IPS-15b (cell line): Measurements from ENCODE around the gene LRPAP1.

Experiments
- H3K27me3 ChIP-seq: one replicate; pipeline ENCODE4 v1.6.1; 2013; ENCODE audit warnings: low read length; ENCODE audit not compliant: control insufficient read depth, insufficient read depth
- H3K36me3 ChIP-seq: one replicate; pipeline ENCODE4 v1.6.1; 2013; ENCODE audit warnings: low read length; ENCODE audit not compliant: control insufficient read depth, insufficient read depth
- H3K4me1 ChIP-seq: one replicate; pipeline ENCODE4 v1.6.1; 2013; ENCODE audit warnings: mild to moderate bottlenecking, low read length; ENCODE audit not compliant: control insufficient read depth, insufficient read depth
- H3K4me3 ChIP-seq: one replicate; pipeline ENCODE4 v1.5.1; 2013; ENCODE audit warnings: low read depth, low read length
- H3K9ac ChIP-seq: one replicate; pipeline ENCODE4 v1.6.1; 2013; ENCODE audit warnings: low read depth, mild to moderate bottlenecking, low read length
- H3K9me3 ChIP-seq: one replicate; pipeline ENCODE4 v1.6.1; 2013; ENCODE audit warnings: mild to moderate bottlenecking, low read length; ENCODE audit not compliant: control insufficient read depth, insufficient read depth

Gene LRPAP1

GRCh38 chr4:3476341-3476747, 55.9 kb downstream of the LRPAP1 start:
- H3K4me3 ChIP-seq = no peak overlapping the region
- H3K9ac ChIP-seq = no peak overlapping the region
- no peaks in the 10 kb centered on the region for H3K36me3 ChIP-seq
- peaks cover 4% of the 10 kb centered on the region for H3K4me1 ChIP-seq
- H3K9me3 ChIP-seq = no peaks in the 10 kb centered on the region
- peaks cover 6% of the 10 kb centered on the region for H3K27me3 ChIP-seq

- no peaks in the 10 kb centered on the region for H3K9me3 ChIP-seq
- H3K9ac ChIP-seq = no peak overlapping the region
- no peaks in the 10 kb centered on the region for H3K36me3 ChIP-seq
- H3K27me3 ChIP-seq = peaks cover 7% of the 10 kb centered on the region
- no peak overlapping the region for H3K4me3 ChIP-seq
- H3K4me1 ChIP-seq = peaks cover under 1% of the 10 kb centered on the region
Measured at GRCh38 chr4:3475713-3476260, 56.4 kb downstream of the LRPAP1 start.

GRCh38 chr4:3475041-3475712, 57.0 kb downstream of the LRPAP1 start:
- Histone ChIP-seq H3K36me3 (no peaks in the 10 kb centered on the region), H3K4me1 (no peaks in the 10 kb centered on the region), H3K4me3 (no peak overlapping the region), H3K9me3 (no peaks in the 10 kb centered on the region), H3K27me3 (peaks cover 8% of the 10 kb centered on the region), H3K9ac (no peak overlapping the region)

GRCh38 chr4:3473996-3474765, 58.0 kb downstream of the LRPAP1 start:
- H3K9ac ChIP-seq = no peak overlapping the region
- no peaks in the 10 kb centered on the region for H3K4me1 ChIP-seq
- peaks cover 8% of the 10 kb centered on the region for H3K27me3 ChIP-seq
- no peak overlapping the region for H3K4me3 ChIP-seq
- no peaks in the 10 kb centered on the region for H3K36me3 ChIP-seq
- H3K9me3 ChIP-seq = no peaks in the 10 kb centered on the region

- Histone ChIP-seq H3K27me3 (peaks cover 11% of the 10 kb centered on the region), H3K9me3 (no peaks in the 10 kb centered on the region), H3K4me3 (no peak overlapping the region), H3K9ac (no peak overlapping the region), H3K4me1 (no peaks in the 10 kb centered on the region), H3K36me3 (no peaks in the 10 kb centered on the region)
Measured at GRCh38 chr4:3473181-3473950, 58.9 kb downstream of the LRPAP1 start.

- Histone ChIP-seq H3K4me3 (no peak overlapping the region), H3K4me1 (no peaks in the 10 kb centered on the region), H3K36me3 (no peaks in the 10 kb centered on the region), H3K9ac (no peak overlapping the region), H3K9me3 (no peaks in the 10 kb centered on the region), H3K27me3 (peaks cover 8% of the 10 kb centered on the region)
Measured at GRCh38 chr4:3472411-3473141, 59.6 kb downstream of the LRPAP1 start.

GRCh38 chr4:3471886-3472285, 60.3 kb downstream of the LRPAP1 start:
- Histone ChIP-seq H3K27me3 (peaks cover 8% of the 10 kb centered on the region), H3K9me3 (no peaks in the 10 kb centered on the region), H3K36me3 (no peaks in the 10 kb centered on the region), H3K4me1 (no peaks in the 10 kb centered on the region), H3K4me3 (no peak overlapping the region), H3K9ac (no peak overlapping the region)

GRCh38 chr4:3471098-3471760, 61.0 kb downstream of the LRPAP1 start:
- Histone ChIP-seq H3K4me1 (no peaks in the 10 kb centered on the region), H3K4me3 (no peak overlapping the region), H3K9me3 (no peaks in the 10 kb centered on the region), H3K36me3 (no peaks in the 10 kb centered on the region), H3K9ac (no peak overlapping the region), H3K27me3 (peaks cover 8% of the 10 kb centered on the region)

- peaks cover 9% of the 10 kb centered on the region for H3K27me3 ChIP-seq
- H3K4me1 ChIP-seq = no peaks in the 10 kb centered on the region
- H3K9ac ChIP-seq = no peak overlapping the region
- H3K36me3 ChIP-seq = no peaks in the 10 kb centered on the region
- no peaks in the 10 kb centered on the region for H3K9me3 ChIP-seq
- no peak overlapping the region for H3K4me3 ChIP-seq
Measured at GRCh38 chr4:3470244-3471097, 61.8 kb downstream of the LRPAP1 start.

- H3K27me3 ChIP-seq = peaks cover 16% of the 10 kb centered on the region
- H3K36me3 ChIP-seq = no peaks in the 10 kb centered on the region
- H3K4me1 ChIP-seq = no peaks in the 10 kb centered on the region
- no peak overlapping the region for H3K9ac ChIP-seq
- H3K9me3 ChIP-seq = no peaks in the 10 kb centered on the region
- no peak overlapping the region for H3K4me3 ChIP-seq
Measured at GRCh38 chr4:3469386-3470243, 62.6 kb downstream of the LRPAP1 start.
